ENCODE data around the gene RNH1.

- TF ChIP-seq CTCF (IDR thresholded peaks at IDR 0.05), result no peak
- no peak for TF ChIP-seq TCF7 (CRISPR knock-in tag; IDR thresholded peaks at IDR 0.05; ENCODE audit: low read depth)
- no peak for TF ChIP-seq USF1 (CRISPR knock-in tag; IDR thresholded peaks at IDR 0.05)
- TF ChIP-seq ZNF232 (CRISPR knock-in tag; IDR thresholded peaks at IDR 0.05), result no peak
- no peak for TF ChIP-seq KAT7 (CRISPR knock-in tag; IDR thresholded peaks at IDR 0.05; ENCODE audit: borderline replicate concordance)
- no peak for TF ChIP-seq SP1 (CRISPR knock-in tag; conservative IDR thresholded peaks at IDR 0.05)
- TF ChIP-seq CREM (CRISPR knock-in tag; IDR thresholded peaks at IDR 0.05), result no peak
- TF ChIP-seq CREB1 (CRISPR knock-in tag; IDR thresholded peaks at IDR 0.05), result no peak
- no peak for TF ChIP-seq HMGXB4 (CRISPR knock-in tag; IDR thresholded peaks at IDR 0.05)
- TF ChIP-seq MAX (CRISPR knock-in tag; IDR thresholded peaks at IDR 0.05), result no peak
Measured at GRCh38 chr11:545171-545570, 38.1 kb upstream of the RNH1 start.
